KMS-11 (cell line): Measurements from ENCODE around the gene MRPS5.

ENCODE experiments used
- H2AFZ ChIP-seq: fragments of 200-600 bp; sonication (generic); 2 replicates; pipeline ENCODE4 v1.6.1; 2016; ENCODE audit warnings: antibody characterized with exemption, mixed run types, low read depth
- H3K27ac ChIP-seq: fragments of 200-600 bp; sonication (generic); 2 replicates; pipeline ENCODE4 v1.6.1; 2016; ENCODE audit warnings: mild to moderate bottlenecking, mixed run types
- H3K27me3 ChIP-seq: fragments of 200-600 bp; sonication (generic); 2 replicates; pipeline ENCODE4 v1.6.1; 2017; ENCODE audit warnings: mild to moderate bottlenecking, low read depth, mixed run types, moderate library complexity; ENCODE audit not compliant: insufficient read depth
- H3K36me3 ChIP-seq: fragments of 200-600 bp; sonication (generic); 2 replicates; pipeline ENCODE4 v1.6.1; 2017; ENCODE audit warnings: mild to moderate bottlenecking, mixed run types; ENCODE audit not compliant: insufficient read depth
- H3K4me1 ChIP-seq: fragments of 200-600 bp; sonication (generic); 2 replicates; pipeline ENCODE4 v1.6.1; 2016; ENCODE audit warnings: mild to moderate bottlenecking, low read depth, mixed run types; ENCODE audit not compliant: poor library complexity, severe bottlenecking
- H3K4me2 ChIP-seq: fragments of 200-600 bp; sonication (generic); 2 replicates; pipeline ENCODE4 v1.7.0; 2016; ENCODE audit warnings: mild to moderate bottlenecking, mixed run types
- H3K4me3 ChIP-seq: fragments of 200-600 bp; sonication (generic); IDR thresholded peaks from 2 replicates; pipeline ENCODE4 v1.6.1; 2017; ENCODE audit warnings: low read depth, low read length, mixed read lengths; ENCODE audit not compliant: insufficient read depth
- H3K79me2 ChIP-seq: fragments of 200-600 bp; sonication (generic); 2 replicates; pipeline ENCODE4 v1.6.1; 2016; ENCODE audit warnings: low read depth, mixed run types; ENCODE audit not compliant: insufficient read depth
- H3K9ac ChIP-seq: fragments of 200-600 bp; sonication (generic); 2 replicates; pipeline ENCODE4 v1.6.1; 2016; ENCODE audit warnings: mild to moderate bottlenecking, mixed run types
- H4K20me1 ChIP-seq: fragments of 200-600 bp; sonication (generic); 2 replicates; pipeline ENCODE4 v1.6.1; 2016; ENCODE audit warnings: mild to moderate bottlenecking, mixed run types; ENCODE audit not compliant: insufficient read depth
- CTCF ChIP-seq: fragments of 200-600 bp; sonication (generic); conservative IDR thresholded peaks from 2 replicates; pipeline ENCODE4 v1.6.1; 2017; ENCODE audit warnings: low read depth, mild to moderate bottlenecking, antibody characterized with exemption, low read length, moderate library complexity, mixed read lengths

The MRPS5 gene

DNA sequence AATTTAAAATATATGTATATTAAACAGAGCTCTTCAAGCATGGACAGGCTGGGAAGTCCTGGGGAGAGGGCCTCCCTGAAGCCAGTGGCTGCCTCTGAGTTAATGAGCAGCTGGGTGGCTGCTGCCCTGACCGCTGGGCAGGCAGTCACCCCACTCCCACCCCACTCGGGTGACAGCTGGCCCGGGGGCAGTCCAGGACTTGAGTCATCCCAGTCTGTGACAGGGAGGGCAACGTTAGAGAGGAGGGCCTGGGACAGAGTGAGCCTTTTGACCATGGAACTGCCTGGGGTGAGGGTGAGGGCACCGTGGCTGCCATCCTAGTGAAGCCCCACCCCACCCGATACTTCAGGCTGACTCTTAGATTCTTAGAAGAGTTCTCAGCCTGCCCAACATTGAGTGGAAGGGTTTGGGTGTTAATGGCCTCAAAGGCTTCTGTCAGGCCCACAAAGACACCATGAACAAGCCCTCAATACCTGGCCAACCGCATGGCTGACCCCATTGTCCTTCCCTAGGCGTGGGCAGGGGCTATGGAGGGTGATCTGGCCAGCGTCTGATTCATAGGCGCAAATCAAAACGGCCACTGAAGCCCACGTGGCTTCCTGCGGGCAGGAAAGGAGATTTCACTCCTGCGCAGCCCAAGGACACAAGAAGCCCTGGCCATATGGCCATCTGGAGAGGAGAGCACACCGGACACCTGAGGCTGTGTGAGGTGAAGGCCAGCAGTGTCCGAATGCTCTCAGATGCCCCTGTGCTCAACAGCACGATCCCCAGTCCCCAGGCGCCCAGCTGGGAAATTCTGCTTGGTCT, 47.5 kb downstream of the MRPS5 start:
- Histone ChIP-seq H2AFZ (no peak overlapping the region), H3K4me2 (no peak overlapping the region), H3K36me3 (no peaks in the 10 kb centered on the region), H3K4me1 (no peaks in the 10 kb centered on the region), H3K27me3 (no peaks in the 10 kb centered on the region), H3K27ac (no peak overlapping the region), H4K20me1 (no peaks in the 10 kb centered on the region), H3K4me3 (no peak overlapping the region), H3K79me2 (no peaks in the 10 kb centered on the region), H3K9ac (no peak overlapping the region)
- no peak for TF ChIP-seq CTCF

DNA sequence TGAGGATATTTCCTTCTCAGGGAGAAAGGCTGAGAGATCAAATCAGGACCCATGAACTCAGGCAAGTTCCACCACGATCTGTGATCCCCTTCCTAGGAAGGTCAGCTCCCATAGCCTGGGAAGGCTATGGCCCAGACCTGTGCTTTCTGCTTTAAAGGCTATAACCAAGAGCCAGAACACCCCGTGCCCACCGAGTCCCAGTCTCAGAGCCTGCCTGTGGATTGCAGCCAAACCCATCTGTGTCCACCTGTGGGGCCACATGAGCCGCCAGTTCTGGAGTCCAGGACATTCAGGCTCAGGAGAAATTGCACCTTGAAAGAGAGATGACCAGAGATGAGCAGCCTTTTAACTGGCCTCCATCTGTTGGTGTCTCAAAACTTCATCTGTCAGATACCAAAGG, 49.2 kb downstream of the MRPS5 start:
- no peaks in the 10 kb centered on the region for H3K36me3 ChIP-seq
- no peak overlapping the region for H3K4me3 ChIP-seq
- H3K27ac ChIP-seq, result no peak overlapping the region
- H3K4me1 ChIP-seq, result no peaks in the 10 kb centered on the region
- no peaks in the 10 kb centered on the region for H4K20me1 ChIP-seq
- no peaks in the 10 kb centered on the region for H3K79me2 ChIP-seq
- H3K9ac ChIP-seq, result no peak overlapping the region
- no peak for TF ChIP-seq CTCF
- no peak overlapping the region for H3K4me2 ChIP-seq
- H3K27me3 ChIP-seq, result no peaks in the 10 kb centered on the region
- H2AFZ ChIP-seq, result no peak overlapping the region

DNA sequence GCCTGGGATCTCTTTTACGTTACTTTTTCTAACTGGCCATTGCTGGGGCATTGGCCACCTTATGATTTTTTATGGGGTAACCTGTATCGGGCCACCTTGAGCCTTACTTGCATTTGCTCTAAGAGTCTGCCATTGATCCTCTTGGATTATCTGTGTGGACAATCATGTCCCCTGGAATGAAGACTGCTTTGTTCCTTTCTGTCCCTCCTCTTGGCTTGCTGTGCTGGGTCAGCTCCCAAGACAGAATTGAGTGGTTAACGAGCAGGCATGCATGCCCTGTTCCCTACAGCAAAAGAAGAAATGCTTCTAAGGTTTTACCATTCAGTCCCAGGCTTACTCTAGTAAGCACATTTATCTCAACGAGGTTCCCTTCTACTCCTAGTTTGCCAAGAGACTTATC, 49.8 kb downstream of the MRPS5 start:
- Histone ChIP-seq H2AFZ (no peak overlapping the region), H3K4me1 (no peaks in the 10 kb centered on the region), H3K27ac (no peak overlapping the region), H3K4me3 (no peak overlapping the region), H3K4me2 (no peak overlapping the region), H3K27me3 (no peaks in the 10 kb centered on the region), H3K9ac (no peak overlapping the region), H4K20me1 (no peaks in the 10 kb centered on the region), H3K79me2 (no peaks in the 10 kb centered on the region), H3K36me3 (no peaks in the 10 kb centered on the region)
- TF ChIP-seq CTCF, result no peak

GRCh38 chr2:95069465-95069864, 52.1 kb downstream of the MRPS5 start:
- no peaks in the 10 kb centered on the region for H3K79me2 ChIP-seq
- H3K27me3 ChIP-seq, result no peaks in the 10 kb centered on the region

More at GRCh38 chr2:95069465-95069864, 52.1 kb downstream of the MRPS5 start:
- no peak for TF ChIP-seq CTCF
- H3K9ac ChIP-seq, result no peak overlapping the region
- no peak overlapping the region for H3K27ac ChIP-seq
- H3K4me1 ChIP-seq, result no peaks in the 10 kb centered on the region
- no peaks in the 10 kb centered on the region for H3K36me3 ChIP-seq
- H4K20me1 ChIP-seq, result no peaks in the 10 kb centered on the region
- no peak overlapping the region for H3K4me3 ChIP-seq
- H3K4me2 ChIP-seq, result no peak overlapping the region
- H2AFZ ChIP-seq, result no peak overlapping the region
